ENCODE measurements around the gene TAS2R1.

The TAS2R1 gene, protein sequence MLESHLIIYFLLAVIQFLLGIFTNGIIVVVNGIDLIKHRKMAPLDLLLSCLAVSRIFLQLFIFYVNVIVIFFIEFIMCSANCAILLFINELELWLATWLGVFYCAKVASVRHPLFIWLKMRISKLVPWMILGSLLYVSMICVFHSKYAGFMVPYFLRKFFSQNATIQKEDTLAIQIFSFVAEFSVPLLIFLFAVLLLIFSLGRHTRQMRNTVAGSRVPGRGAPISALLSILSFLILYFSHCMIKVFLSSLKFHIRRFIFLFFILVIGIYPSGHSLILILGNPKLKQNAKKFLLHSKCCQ

GRCh38 chr5:9630251-9630650 is at the start of gene TAS2R1:
TAS2R1 (minus strand) TSS chr5:9630351; CDS start chr5:9630032, 319 bp downstream.
- H3K36me3 ChIP-seq (ENCODE audit: insufficient read depth, low read length), result no peaks in the 10 kb centered on the region
- no peaks in the 10 kb centered on the region for H3K9me3 ChIP-seq (ENCODE audit: insufficient read depth, low read depth, low read length)
- TF ChIP-seq CTCF (conservative IDR thresholded peaks at IDR 0.05; ENCODE audit: low read length) (no peak), EZH2phosphoT487 (IDR thresholded peaks at IDR 0.05; ENCODE audit: borderline replicate concordance) (no peak)
- no peak within 1 kb of the TSS for H3K9ac ChIP-seq (ENCODE audit: low read depth, low read length, poor library complexity, severe bottlenecking)
- H3K4me3 ChIP-seq (ENCODE audit: low read length, poor library complexity, severe bottlenecking), result no peak within 1 kb of the TSS
- no peak within 1 kb of the TSS for H2AFZ ChIP-seq (ENCODE audit: low read length)
- H3K27me3 ChIP-seq (ENCODE audit: insufficient read depth, low read length, poor library complexity, severe bottlenecking), result no peaks in the 10 kb centered on the region
- no peak within 1 kb of the TSS for H3K4me2 ChIP-seq (ENCODE audit: low read depth, low read length, poor library complexity, severe bottlenecking)
- no peaks in the 10 kb centered on the region for H4K20me1 ChIP-seq (ENCODE audit: insufficient read depth, low read length, poor library complexity, severe bottlenecking)
- no peaks in the 10 kb centered on the region for H3K4me1 ChIP-seq (ENCODE audit: insufficient read depth, low read length, poor library complexity, severe bottlenecking)
- H3K9me2 ChIP-seq (replicated peaks; ENCODE audit: low read depth, low read length), result no peaks in the 10 kb centered on the region
- H3F3A ChIP-seq (ENCODE audit: low read depth), result no peaks in the 10 kb centered on the region
- no peaks in the 10 kb centered on the region for H3K79me2 ChIP-seq (ENCODE audit: insufficient read depth, low read length)

DNA sequence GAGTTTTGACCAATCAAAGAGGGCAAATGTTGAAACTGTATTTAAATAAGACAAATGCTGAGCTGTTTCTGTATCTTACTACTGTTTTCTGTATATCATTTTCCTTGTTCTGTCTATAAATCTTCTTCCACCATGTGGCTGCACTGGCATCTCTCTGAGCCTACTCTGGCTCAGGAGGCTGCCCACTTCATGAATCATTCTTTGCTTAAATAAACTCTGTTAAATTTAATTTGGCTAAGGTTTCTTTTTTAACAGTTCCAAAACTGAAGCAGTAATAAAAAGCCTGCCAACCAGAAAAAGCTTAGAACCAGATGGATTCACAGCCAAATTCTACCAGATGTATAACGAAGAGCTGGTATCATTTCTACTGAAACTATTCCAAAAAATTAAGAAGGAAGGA is 40.2 kb upstream of the TAS2R1 start:
- H3K36me3 ChIP-seq (ENCODE audit: insufficient read depth, low read length), result no peaks in the 10 kb centered on the region
- H3K9me3 ChIP-seq (ENCODE audit: insufficient read depth, low read depth, low read length), result no peaks in the 10 kb centered on the region
- no peaks in the 10 kb centered on the region for H3F3A ChIP-seq (ENCODE audit: low read depth)
- no peaks in the 10 kb centered on the region for H3K79me2 ChIP-seq (ENCODE audit: insufficient read depth, low read length)
- H3K27me3 ChIP-seq (ENCODE audit: insufficient read depth, low read length, poor library complexity, severe bottlenecking), result no peaks in the 10 kb centered on the region
- no peak for TF ChIP-seq CTCF (conservative IDR thresholded peaks at IDR 0.05; ENCODE audit: low read length)
- no peak for TF ChIP-seq EZH2phosphoT487 (IDR thresholded peaks at IDR 0.05; ENCODE audit: borderline replicate concordance)
- no peak overlapping the region for H3K4me2 ChIP-seq (ENCODE audit: low read depth, low read length, poor library complexity, severe bottlenecking)
- H3K4me3 ChIP-seq (ENCODE audit: low read length, poor library complexity, severe bottlenecking), result no peak overlapping the region
- no peaks in the 10 kb centered on the region for H3K4me1 ChIP-seq (ENCODE audit: insufficient read depth, low read length, poor library complexity, severe bottlenecking)
- no peak overlapping the region for H3K9ac ChIP-seq (ENCODE audit: low read depth, low read length, poor library complexity, severe bottlenecking)
- no peaks in the 10 kb centered on the region for H3K9me2 ChIP-seq (replicated peaks; ENCODE audit: low read depth, low read length)
- no peaks in the 10 kb centered on the region for H4K20me1 ChIP-seq (ENCODE audit: insufficient read depth, low read length, poor library complexity, severe bottlenecking)
- no peak overlapping the region for H2AFZ ChIP-seq (ENCODE audit: low read length)

- H3K79me2 ChIP-seq (ENCODE audit: insufficient read depth, low read length), result no peaks in the 10 kb centered on the region
- H3K4me1 ChIP-seq (ENCODE audit: insufficient read depth, low read length, poor library complexity, severe bottlenecking), result no peaks in the 10 kb centered on the region
- TF ChIP-seq CTCF (conservative IDR thresholded peaks at IDR 0.05; ENCODE audit: low read length), result no peak
- no peak for TF ChIP-seq EZH2phosphoT487 (IDR thresholded peaks at IDR 0.05; ENCODE audit: borderline replicate concordance)
- H3K4me3 ChIP-seq (ENCODE audit: low read length, poor library complexity, severe bottlenecking), result no peak overlapping the region
- H3K9me3 ChIP-seq (ENCODE audit: insufficient read depth, low read depth, low read length), result no peaks in the 10 kb centered on the region
- H3K4me2 ChIP-seq (ENCODE audit: low read depth, low read length, poor library complexity, severe bottlenecking), result no peak overlapping the region
- no peaks in the 10 kb centered on the region for H4K20me1 ChIP-seq (ENCODE audit: insufficient read depth, low read length, poor library complexity, severe bottlenecking)
- no peak overlapping the region for H3K9ac ChIP-seq (ENCODE audit: low read depth, low read length, poor library complexity, severe bottlenecking)
- no peaks in the 10 kb centered on the region for H3K36me3 ChIP-seq (ENCODE audit: insufficient read depth, low read length)
- H3K9me2 ChIP-seq (replicated peaks; ENCODE audit: low read depth, low read length), result no peaks in the 10 kb centered on the region
- no peaks in the 10 kb centered on the region for H3F3A ChIP-seq (ENCODE audit: low read depth)
- H2AFZ ChIP-seq (ENCODE audit: low read length), result no peak overlapping the region
- H3K27me3 ChIP-seq (ENCODE audit: insufficient read depth, low read length, poor library complexity, severe bottlenecking), result no peaks in the 10 kb centered on the region
These were observed 37.8 kb upstream of the TAS2R1 start for GRCh38 chr5:9667906-9668305.

All from Loucy (cell line).